KBM-7 (cell line): ENCODE data around the gene TMEM225B.
"Not testable (repeated sequence)": the region's sequence is repeated elsewhere in the genome, so short reads cannot be mapped to it uniquely, and the experiment has no call there.

Source experiments
- DNase-seq: peaks from one replicate; pipeline ENCODE4 v3.0.0-alpha.2; 2015
- in situ Hi-C: fragments of 300-500 bp; cut with MboI; formaldehyde crosslinking; loops from 2 replicates; pipeline ENCODE4 v1.14.3; 2020; ENCODE audit warnings: low sequenced_read_pairs, low pct_unique_long_range_greater_than_20kb, mixed read lengths

TMEM225B gene

DNA sequence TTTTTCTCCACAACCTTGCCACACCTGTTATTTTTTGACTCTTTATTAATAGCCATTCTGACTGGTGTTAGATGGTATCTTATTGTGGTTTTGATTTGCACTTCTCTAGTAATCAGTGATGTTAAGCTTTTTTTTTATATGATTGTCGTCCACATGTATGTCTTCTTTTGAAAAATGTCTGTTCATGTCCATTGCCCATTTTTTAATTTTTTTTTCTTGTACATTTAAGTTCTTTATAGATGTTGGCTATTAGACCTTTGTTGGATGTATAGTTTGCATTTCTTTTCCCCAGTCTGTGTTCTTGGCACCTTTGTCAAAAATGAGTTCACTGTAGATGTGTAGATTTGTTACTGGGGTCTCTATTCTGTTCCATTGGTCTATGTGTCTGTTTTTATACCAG, 47.5 kb downstream of the TMEM225B start:
- DNase-seq: no peak
- in situ Hi-C loops: no loop called here

DNA sequence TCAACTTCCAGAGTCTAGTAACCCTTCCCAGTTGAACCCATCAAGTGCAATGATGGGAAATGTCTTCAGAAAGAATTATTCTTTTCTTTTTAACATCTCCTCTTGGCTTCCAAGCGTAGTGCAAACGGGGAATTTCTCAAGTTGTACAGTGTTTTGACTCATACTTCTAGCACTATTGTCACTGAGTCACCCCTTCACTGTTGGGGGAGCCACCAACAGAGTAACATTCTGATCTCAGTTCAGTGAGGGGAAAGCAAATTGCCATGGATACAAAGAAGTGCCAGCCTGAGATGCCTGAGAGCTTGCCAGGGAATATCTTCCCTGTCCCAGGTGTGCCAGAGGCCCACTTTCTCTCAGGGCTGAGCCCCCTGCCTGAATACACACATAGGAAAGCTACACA, 50.8 kb downstream of the TMEM225B start:
- in situ Hi-C loops: no loop called here
- DNase-seq: no peak

DNA sequence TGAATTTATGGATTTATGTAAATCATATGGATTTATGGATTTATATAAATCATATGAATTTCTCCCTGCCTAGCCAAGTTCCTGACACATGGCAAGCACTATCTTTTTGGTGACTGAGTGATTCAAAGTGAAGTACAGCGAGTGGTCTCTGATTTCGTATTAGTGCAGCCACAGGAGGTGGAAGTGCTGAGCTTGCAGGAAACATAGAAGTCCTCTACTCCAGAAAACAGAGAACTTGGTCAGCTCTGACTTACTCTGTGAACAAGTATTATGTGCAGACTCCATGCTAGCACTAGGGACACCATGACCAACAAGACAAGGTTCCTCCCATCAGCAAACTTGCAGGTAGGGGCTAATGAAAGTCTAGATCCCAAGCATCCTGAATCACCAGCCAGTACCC, 53.2 kb downstream of the TMEM225B start:
- no peak for DNase-seq
- in situ Hi-C loops: no loop called here

DNA sequence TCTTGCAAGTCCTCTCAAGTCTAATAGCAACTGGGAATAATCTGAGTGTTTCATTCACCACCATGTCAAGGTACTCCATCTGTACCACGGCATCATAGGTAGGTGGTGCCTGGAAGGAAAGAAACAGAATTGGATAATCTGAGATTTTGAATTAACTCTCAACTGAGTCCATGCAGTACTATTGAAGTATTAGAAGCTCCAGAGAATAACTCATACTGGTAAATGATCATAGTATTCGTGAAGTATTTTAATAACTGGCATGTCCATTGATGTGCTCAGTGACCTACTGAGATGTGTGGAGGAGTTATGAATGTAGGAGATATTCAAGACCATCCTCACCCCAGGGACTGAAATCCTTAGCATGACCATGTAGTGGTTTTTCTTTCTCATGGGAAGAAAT, 54.6 kb downstream of the TMEM225B start:
- DNase-seq: no peak
- in situ Hi-C loops: no loop called here

DNA sequence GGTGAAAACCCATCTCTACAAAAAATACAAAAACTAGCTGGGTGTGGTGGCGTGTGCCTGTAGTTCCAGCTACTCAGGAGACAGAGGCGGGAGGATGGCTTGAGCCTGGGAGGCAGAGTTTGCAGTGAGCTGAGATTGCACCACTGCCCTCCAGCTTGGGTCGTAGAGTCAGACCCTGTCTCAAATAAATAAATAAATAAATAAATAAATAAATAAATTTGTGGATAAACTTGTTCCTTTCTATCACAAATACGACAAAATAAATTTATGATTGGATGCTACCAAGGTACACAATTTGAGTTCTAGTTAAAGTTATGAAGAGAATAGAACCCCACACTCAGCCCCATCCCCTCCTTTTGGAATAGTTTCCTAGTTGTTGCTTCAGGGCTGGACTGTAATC, 55.2 kb downstream of the TMEM225B start:
- in situ Hi-C loops, DNase-seq: not testable (repeated sequence)

DNA sequence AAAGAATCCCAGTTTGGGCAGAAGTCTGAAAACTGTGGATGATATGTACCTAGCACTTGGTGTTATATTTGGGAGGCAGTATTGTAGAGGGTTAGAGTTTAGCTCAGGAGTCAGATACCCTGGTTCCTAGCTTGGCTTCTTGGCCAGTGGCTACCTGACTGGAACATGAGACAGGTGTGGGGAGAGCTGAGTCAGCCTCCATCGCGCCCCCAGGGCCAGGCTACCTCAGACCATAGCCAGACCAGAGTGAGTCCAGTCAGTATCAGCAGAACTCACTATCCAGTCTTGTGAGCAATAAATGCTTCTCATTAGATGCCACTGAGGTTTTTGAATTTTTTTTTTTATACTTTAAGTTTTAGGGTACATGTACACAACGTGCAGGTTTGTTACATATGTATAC, 55.7 kb downstream of the TMEM225B start:
- DNase-seq: no peak
- in situ Hi-C loops: no loop called here

DNA sequence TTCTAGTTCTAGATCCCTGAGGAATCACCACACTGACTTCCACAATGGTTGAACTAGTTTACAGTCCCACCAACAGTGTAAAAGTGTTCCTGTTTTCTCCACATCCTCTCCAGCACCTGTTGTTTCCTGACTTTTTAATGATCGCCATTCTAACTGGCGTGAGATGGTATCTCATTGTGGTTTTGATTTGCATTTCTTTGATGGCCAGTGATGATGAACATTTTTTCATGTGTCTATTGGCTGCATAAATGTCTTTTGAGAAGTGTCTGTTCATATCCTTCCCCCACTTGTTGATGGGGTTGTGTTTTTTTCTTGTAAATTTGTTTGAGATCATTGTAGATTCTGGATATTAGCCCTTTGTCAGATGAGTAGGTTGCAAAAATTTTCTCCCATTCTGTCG, 56.6 kb downstream of the TMEM225B start:
- DNase-seq, in situ Hi-C loops: not testable (repeated sequence)

DNA sequence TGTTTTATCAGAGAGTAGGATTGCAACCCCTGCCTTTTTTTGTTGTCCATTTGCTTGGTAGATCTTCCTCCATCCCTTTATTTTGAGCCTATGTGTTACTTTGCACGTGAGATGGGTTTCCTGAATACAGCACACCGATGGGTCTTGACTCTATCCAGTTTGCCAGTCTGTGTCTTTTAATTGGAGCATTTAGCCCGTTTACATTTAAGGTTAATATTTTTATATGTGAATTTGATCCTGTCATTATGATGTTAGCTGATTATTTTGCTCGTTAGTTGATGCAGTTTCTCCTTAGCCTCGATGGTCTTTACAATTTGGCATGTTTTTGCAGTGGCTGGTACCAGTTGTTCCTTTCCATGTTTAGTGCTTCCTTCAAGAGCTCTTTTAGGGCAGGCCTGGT, 59.8 kb downstream of the TMEM225B start:
- in situ Hi-C loops: not testable (repeated sequence)

More for the DNA sequence above, 59.8 kb downstream of the TMEM225B start:
- DNase-seq: not testable (repeated sequence)
